Astrocyte of the cerebellum (primary cell): Measurements from ENCODE around the gene DFFA.
A peak's percentile ranks its signal among the peaks of the same experiment; 100 is the strongest.
"Not testable (repeated sequence)": the region's sequence is repeated elsewhere in the genome, so short reads cannot be mapped to it uniquely, and the experiment has no call there.

ENCODE experiments used
- DNase-seq: peaks from one replicate; pipeline ENCODE4 v3.0.0-alpha.2; 2011; ENCODE audit warnings: low read depth
- H3K4me3 ChIP-seq: 2 replicates; pipeline ENCODE4 v1.5.1; 2011; ENCODE audit warnings: mild to moderate bottlenecking, low read depth, low read length, moderate library complexity
- CTCF ChIP-seq: IDR thresholded peaks from 2 replicates; pipeline ENCODE4 v1.5.1; 2012; ENCODE audit warnings: low read length, low read depth, moderate library complexity, mild to moderate bottlenecking; ENCODE audit errors: missing control alignments
- in situ Hi-C: cut with HindIII; loops from 2 replicates; pipeline ENCODE4 v1.10.0; 2017; ENCODE audit warnings: low sequenced_read_pairs

DFFA gene

GRCh38 chr1:10510520-10511493 lies 38.5 kb upstream of the DFFA start:
- no peak for TF ChIP-seq CTCF
- in situ Hi-C loops: no loop called here
- no peak overlapping the region for H3K4me3 ChIP-seq

GRCh38 chr1:10509809-10510509 lies 37.6 kb upstream of the DFFA start:
- no peak for DNase-seq
- in situ Hi-C loops: no loop called here
- no peak for TF ChIP-seq CTCF
- H3K4me3 ChIP-seq: no peak overlapping the region

More at GRCh38 chr1:10510520-10511493, 38.5 kb upstream of the DFFA start:
- DNase-seq: no peak

GRCh38 chr1:10508511-10508951 lies 36.2 kb upstream of the DFFA start:
- no peak for TF ChIP-seq CTCF
- in situ Hi-C loops: no loop called here
- H3K4me3 ChIP-seq: no peak overlapping the region
- DNase-seq: no peak

GRCh38 chr1:10507111-10507879 lies 35.0 kb upstream of the DFFA start:
- peak; percentile 90 for TF ChIP-seq CTCF
- in situ Hi-C loops: no loop called here
- DNase-seq: no peak
- no peak overlapping the region for H3K4me3 ChIP-seq

- no peak for DNase-seq
- no peak for TF ChIP-seq CTCF
- no peak overlapping the region for H3K4me3 ChIP-seq
- in situ Hi-C loops: no loop called here
These were observed 34.3 kb upstream of the DFFA start for GRCh38 chr1:10506677-10507047.

GRCh38 chr1:10506046-10506676 lies 33.8 kb upstream of the DFFA start:
- in situ Hi-C loops, H3K4me3 ChIP-seq, DNase-seq: not testable (repeated sequence)
